Duodenal mucosa (tissue), 2 donors: Measurements from ENCODE around the gene BCAR3.

ENCODE experiments used
- H3K27ac ChIP-seq: one replicate; pipeline ENCODE4 v1.7.0; 2013; ENCODE audit warnings: low read depth, low read length
- H3K27me3 ChIP-seq, 2 donors: one replicate each; pipeline ENCODE4 v1.7.0; 2013; ENCODE audit warnings: low read length in 2 of 2, control low read depth in 1 of 2; ENCODE audit not compliant: insufficient read depth in 2 of 2, control insufficient read depth in 1 of 2
- H3K36me3 ChIP-seq, 2 donors: one replicate each; pipeline ENCODE4 v1.7.0; 2013; ENCODE audit warnings: low read length in 2 of 2, control low read depth in 1 of 2; ENCODE audit not compliant: insufficient read depth in 2 of 2, control insufficient read depth in 1 of 2
- H3K4me1 ChIP-seq, 2 donors: one replicate each; pipeline ENCODE4 v1.7.0; 2013; ENCODE audit warnings: low read length in 2 of 2, control low read depth in 1 of 2; ENCODE audit not compliant: insufficient read depth in 2 of 2, control insufficient read depth in 1 of 2
- H3K4me3 ChIP-seq, 2 donors: one replicate each; pipeline ENCODE4 v1.7.0; 2013; ENCODE audit warnings: low read length in 2 of 2, low read depth in 1 of 2
- H3K9ac ChIP-seq, 2 donors: one replicate each; pipeline ENCODE4 v1.7.0; 2013; ENCODE audit warnings: low read length in 2 of 2, low read depth in 1 of 2
- H3K9me3 ChIP-seq, 2 donors: one replicate each; pipeline ENCODE4 v1.7.0; 2013; ENCODE audit warnings: low read length in 2 of 2, control low read depth in 1 of 2; ENCODE audit not compliant: control insufficient read depth in 1 of 2

BCAR3 gene

GRCh38 chr1:93629101-93630059, 52.3 kb downstream of the BCAR3 start:
- Histone ChIP-seq H3K36me3 (no peaks in the 10 kb centered on the region), H3K4me3 (no peak overlapping the region), H3K27me3 (no peaks in the 10 kb centered on the region), H3K9me3 (no peaks in the 10 kb centered on the region), H3K9ac (no peak overlapping the region), H3K27ac (no peak overlapping the region), H3K4me1 (peaks cover 2 to 4% of the 10 kb centered on the region in 2 donors)

GRCh38 chr1:93628681-93629080, 53.0 kb downstream of the BCAR3 start:
- Histone ChIP-seq H3K27ac (no peak overlapping the region), H3K27me3 (no peaks in the 10 kb centered on the region), H3K4me1 (peaks cover 2 to 4% of the 10 kb centered on the region in 2 donors), H3K4me3 (no peak overlapping the region), H3K9me3 (no peaks in the 10 kb centered on the region), H3K9ac (no peak overlapping the region), H3K36me3 (no peaks in the 10 kb centered on the region)

- no peak overlapping the region for H3K4me3 ChIP-seq
- no peak overlapping the region for H3K9ac ChIP-seq
- H3K27ac ChIP-seq, result no peak overlapping the region
- no peaks in the 10 kb centered on the region for H3K9me3 ChIP-seq
- peaks cover 13 to 19% of the 10 kb centered on the region in 2 donors for H3K4me1 ChIP-seq
- H3K27me3 ChIP-seq, result no peaks in the 10 kb centered on the region
- no peaks in the 10 kb centered on the region for H3K36me3 ChIP-seq
Observed at GRCh38 chr1:93625582-93626327, 55.9 kb downstream of the BCAR3 start.

GRCh38 chr1:93623875-93624274, 57.8 kb downstream of the BCAR3 start:
- Histone ChIP-seq H3K27me3 (no peaks in the 10 kb centered on the region), H3K4me1 (peaks cover 26 to 37% of the 10 kb centered on the region in 2 donors), H3K9ac (no peak overlapping the region), H3K36me3 (no peaks in the 10 kb centered on the region), H3K27ac (no peak overlapping the region), H3K9me3 (no peaks in the 10 kb centered on the region), H3K4me3 (no peak overlapping the region)

GRCh38 chr1:93623436-93623835, 58.2 kb downstream of the BCAR3 start:
- H3K27ac ChIP-seq, result no peak overlapping the region

GRCh38 chr1:93621246-93621645, 60.4 kb downstream of the BCAR3 start:
- no peak overlapping the region for H3K27ac ChIP-seq
- no peak overlapping the region for H3K4me3 ChIP-seq
- no peaks in the 10 kb centered on the region for H3K9me3 ChIP-seq
- H3K4me1 ChIP-seq, result peaks cover 49 to 58% of the 10 kb centered on the region in 2 donors
- no peaks in the 10 kb centered on the region for H3K36me3 ChIP-seq
- no peaks in the 10 kb centered on the region for H3K27me3 ChIP-seq
- no peak overlapping the region for H3K9ac ChIP-seq

More at GRCh38 chr1:93623436-93623835, 58.2 kb downstream of the BCAR3 start:
- Histone ChIP-seq H3K9me3 (no peaks in the 10 kb centered on the region), H3K36me3 (no peaks in the 10 kb centered on the region), H3K9ac (no peak overlapping the region), H3K4me1 (peaks cover 29 to 40% of the 10 kb centered on the region in 2 donors), H3K4me3 (no peak overlapping the region), H3K27me3 (no peaks in the 10 kb centered on the region)

GRCh38 chr1:93620841-93621210, 60.8 kb downstream of the BCAR3 start:
- no peaks in the 10 kb centered on the region for H3K36me3 ChIP-seq
- H3K27me3 ChIP-seq, result no peaks in the 10 kb centered on the region
- no peak overlapping the region for H3K9ac ChIP-seq
- no peaks in the 10 kb centered on the region for H3K9me3 ChIP-seq
- H3K4me3 ChIP-seq, result no peak overlapping the region
- H3K4me1 ChIP-seq, result peaks cover 53 to 62% of the 10 kb centered on the region in 2 donors
- no peak overlapping the region for H3K27ac ChIP-seq

GRCh38 chr1:93620172-93620840, 61.3 kb downstream of the BCAR3 start:
- Histone ChIP-seq H3K4me3 (no peak overlapping the region), H3K27me3 (no peaks in the 10 kb centered on the region), H3K27ac (no peak overlapping the region), H3K9me3 (no peaks in the 10 kb centered on the region), H3K4me1 (peaks cover 58 to 67% of the 10 kb centered on the region in 2 donors), H3K36me3 (no peaks in the 10 kb centered on the region), H3K9ac (no peak overlapping the region)

- no peak overlapping the region for H3K27ac ChIP-seq
- no peaks in the 10 kb centered on the region for H3K9me3 ChIP-seq
- H3K36me3 ChIP-seq, result no peaks in the 10 kb centered on the region
- peaks cover 65 to 74% of the 10 kb centered on the region in 2 donors for H3K4me1 ChIP-seq
- no peak overlapping the region for H3K4me3 ChIP-seq
- no peak overlapping the region for H3K9ac ChIP-seq
- no peaks in the 10 kb centered on the region for H3K27me3 ChIP-seq
Observed at GRCh38 chr1:93619507-93620171, 62.0 kb downstream of the BCAR3 start.
